Loucy (cell line): ENCODE results near the gene CDH4.

Experiments
- CTCF ChIP-seq: fragments of 200-600 bp; sonication (generic); conservative IDR thresholded peaks from 2 replicates; pipeline ENCODE4 v1.5.1; 2014; ENCODE audit warnings: mild to moderate bottlenecking, antibody characterized with exemption, low read length
- EZH2phosphoT487 ChIP-seq: fragments of 200-600 bp; IDR thresholded peaks from 2 replicates; pipeline ENCODE4 v1.6.1; 2018; ENCODE audit warnings: antibody characterized with exemption, mild to moderate bottlenecking, moderate library complexity, borderline replicate concordance

GRCh38 chr20:61876952-61877728, 625.1 kb downstream of the CDH4 start:
- TF ChIP-seq CTCF (no peak), EZH2phosphoT487 (no peak)
